OCI-LY1 (cell line): ENCODE measurements around the gene OR4D1.

Experiments
- CTCF ChIP-seq: fragments of 200-600 bp; sonication (generic), shearing (Covaris generic); IDR thresholded peaks from 2 replicates; pipeline ENCODE4 v1.5.1; 2017; ENCODE audit warnings: mild to moderate bottlenecking, antibody characterized with exemption, low read length, moderate library complexity, mixed read lengths
- EZH2 ChIP-seq: fragments of 200-600 bp; sonication (generic), shearing (Covaris generic); IDR thresholded peaks from 2 replicates; pipeline ENCODE4 v1.8.0; 2017; ENCODE audit warnings: borderline replicate concordance, mixed run types, mild to moderate bottlenecking, antibody characterized with exemption, low read length, moderate library complexity, mixed read lengths

GRCh38 chr17:58195518-58196123 lies 47.4 kb downstream of the OR4D1 start:
- TF ChIP-seq CTCF (no peak), EZH2 (no peak)
